CD4-positive, alpha-beta T cell (primary cell): Measurements from ENCODE around the gene COG8. TPM values are rescaled to one million over a fixed set of nuclear protein-coding genes. Genes with fewer than 3 reads are reported as not detected.

Source experiments
- ATAC-seq: fragments of 200-7000 bp; cut with Tn5 transposase; one replicate; pipeline ENCODE4 v1.10.0; 2022; ENCODE audit warnings: mild to moderate bottlenecking; ENCODE audit not compliant: poor library complexity
- CTCF ChIA-PET: fragments of 350-600 bp; sonication (Branson Sonifier 250); formaldehyde crosslinking; loops from one replicate; lab custom pipeline; 2021; ENCODE audit warnings: antibody characterized with exemption, inconsistent platforms; lab: Charles Lee
- POLR2A ChIA-PET: fragments of 350-600 bp; sonication (Branson Sonifier 250); formaldehyde crosslinking; loops from one replicate; lab custom pipeline; 2021; ENCODE audit warnings: antibody characterized with exemption, inconsistent platforms; lab: Charles Lee
- DNase-seq, 14 experiments: peaks; one replicate each; pipeline ENCODE4 v3.0.0-alpha.2; 2013 to 2020; ENCODE audit warnings: mixed read lengths in 2 of 14
- H3K27ac ChIP-seq, 2 donors: one replicate each; pipeline versions ENCODE4 v1.5.1 to v1.7.0; 2013; ENCODE audit warnings: low read length in 2 of 2, low read depth in 1 of 2, mild to moderate bottlenecking in 1 of 2
- H3K27me3 ChIP-seq, 2 experiments: 1 replicate in 1 of 2; 2 replicates in 1 of 2; pipeline versions ENCODE4 v1.6.1 to v1.7.0; 2013; ENCODE audit warnings: low read length in 2 of 2, control low read depth in 1 of 2, mild to moderate bottlenecking in 1 of 2, moderate library complexity in 1 of 2; ENCODE audit not compliant: insufficient read depth in 2 of 2, control insufficient read depth in 1 of 2
- H3K36me3 ChIP-seq: one replicate; pipeline ENCODE4 v1.6.1; 2013; ENCODE audit warnings: low read length, control low read depth; ENCODE audit not compliant: insufficient read depth
- H3K4me1 ChIP-seq: one replicate; pipeline ENCODE4 v1.6.1; 2013; ENCODE audit warnings: low read length, control low read depth; ENCODE audit not compliant: insufficient read depth
- H3K4me3 ChIP-seq: one replicate; pipeline ENCODE4 v1.5.1; 2013; ENCODE audit warnings: mild to moderate bottlenecking, low read length, moderate library complexity
- H3K9me3 ChIP-seq, 2 experiments: 1 replicate in 1 of 2; 2 replicates in 1 of 2; pipeline versions ENCODE4 v1.6.1 to v1.7.0; 2013; ENCODE audit warnings: low read length in 2 of 2, mild to moderate bottlenecking in 2 of 2, control low read depth in 1 of 2, moderate library complexity in 1 of 2; ENCODE audit not compliant: control insufficient read depth in 1 of 2, insufficient read depth in 1 of 2
- H3K27ac Mint-ChIP-seq: one replicate; pipeline ENCODE4 v1.8.0; 2020; ENCODE audit warnings: mixed read lengths
- H3K27me3 Mint-ChIP-seq: one replicate; pipeline ENCODE4 v1.8.0; 2021; ENCODE audit warnings: mixed read lengths
- H3K36me3 Mint-ChIP-seq: one replicate; pipeline ENCODE4 v1.8.0; 2021; ENCODE audit warnings: low read depth, mixed read lengths
- H3K4me1 Mint-ChIP-seq: one replicate; pipeline ENCODE4 v1.8.0; 2021; ENCODE audit warnings: low read depth, mixed read lengths
- H3K4me3 Mint-ChIP-seq: one replicate; pipeline ENCODE4 v1.8.0; 2020; ENCODE audit warnings: mild to moderate bottlenecking, mixed read lengths
- H3K9me3 Mint-ChIP-seq: one replicate; pipeline ENCODE4 v1.8.0; 2020; ENCODE audit warnings: mixed read lengths
- intact Hi-C, 2 experiments: fragments of 100-400 bp; cut with DNase I in 1 of 2; cut with micrococcal nuclease in 1 of 2; formaldehyde crosslinking; loops; one replicate each; pipeline versions ENCODE4 v1.15.1 to v1.9.0; 2023 to 2025; cut with DNase I, micrococcal nuclease
- total RNA-seq, 174 experiments: library from RNA in 2 of 174; stranded (reverse) in 2 of 174; gene quantifications; one replicate each; pipeline ENCODE4 v1.2.3 and lab custom pipeline; 2021 to 2026
- TF ChIP-seq, protein P1 (sequence below): fragments of 200-600 bp; IDR thresholded peaks from one replicate; pipeline ENCODE4 v1.8.0; 2022; ENCODE audit warnings: antibody characterized with exemption, mild to moderate bottlenecking

Gene COG8
- total RNA-seq, 2 experiments from 2014 or later: 18.4 to 19.3 TPM

DNA sequence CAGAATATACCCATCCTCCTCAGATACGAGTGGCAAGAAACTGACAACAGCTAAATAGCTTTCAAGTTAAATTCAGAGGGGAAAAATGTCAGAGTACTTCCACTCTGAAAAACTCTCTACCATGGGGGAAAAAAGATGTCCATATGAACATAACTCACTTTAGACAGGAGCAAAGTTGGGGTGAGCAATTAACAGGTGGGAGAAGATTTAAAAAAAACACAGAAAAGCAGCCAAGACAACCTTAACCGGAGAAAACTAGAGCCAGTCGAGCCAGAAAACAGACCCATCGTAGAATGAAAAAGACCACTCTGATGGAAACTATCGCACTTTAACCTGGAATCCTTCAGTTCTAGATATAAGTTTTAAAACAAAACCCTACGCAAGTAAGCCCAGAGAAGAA, 45.6 kb upstream of the COG8 start:
- ChIA-PET CTCF (interaction anchor here (1.0 to 1.3 kb wide), 2 partner anchors 46 to 1568 kb away, joined by 4 read pairs; partner anchors contain the start of gene COG8), POLR2A (interaction anchor here (0.6 to 2.1 kb wide), 12 partner anchors 11 to 1052 kb away, joined by 3 to 7 read pairs (median 4); partner anchors contain the start of genes PDF, UTP4 and WWP2)
- Mint-ChIP-seq H3K27ac (peak overlapping the region; percentile 95), H3K27me3 (no peaks in the 10 kb centered on the region), H3K4me3 (peak overlapping the region; percentile 95), H3K9me3 (no peaks in the 10 kb centered on the region), H3K36me3 (peaks cover 50% of the 10 kb centered on the region), H3K4me1 (peaks cover 34% of the 10 kb centered on the region)
- Histone ChIP-seq H3K9me3 (no peaks in the 10 kb centered on the region), H3K4me1 (peaks cover 20% of the 10 kb centered on the region), H3K4me3 (peak overlapping the region; percentile 67), H3K36me3 (peaks cover 39% of the 10 kb centered on the region), H3K27me3 (no peaks in the 10 kb centered on the region), H3K27ac (peak overlapping the region; percentile 65 to 80)
- DNase-seq (no peak), ATAC-seq (no peak)
- intact Hi-C loops: loop anchor here (2.0 to 10.0 kb wide), 3 partner anchors 44 to 543 kb away; partner anchors contain the start of genes COG8 (in 1 of the 2), NIP7 (in 1 of the 2), PDF (in 1 of the 2) and TANGO6 (in 1 of the 2)
- TF ChIP-seq, protein P1, sequence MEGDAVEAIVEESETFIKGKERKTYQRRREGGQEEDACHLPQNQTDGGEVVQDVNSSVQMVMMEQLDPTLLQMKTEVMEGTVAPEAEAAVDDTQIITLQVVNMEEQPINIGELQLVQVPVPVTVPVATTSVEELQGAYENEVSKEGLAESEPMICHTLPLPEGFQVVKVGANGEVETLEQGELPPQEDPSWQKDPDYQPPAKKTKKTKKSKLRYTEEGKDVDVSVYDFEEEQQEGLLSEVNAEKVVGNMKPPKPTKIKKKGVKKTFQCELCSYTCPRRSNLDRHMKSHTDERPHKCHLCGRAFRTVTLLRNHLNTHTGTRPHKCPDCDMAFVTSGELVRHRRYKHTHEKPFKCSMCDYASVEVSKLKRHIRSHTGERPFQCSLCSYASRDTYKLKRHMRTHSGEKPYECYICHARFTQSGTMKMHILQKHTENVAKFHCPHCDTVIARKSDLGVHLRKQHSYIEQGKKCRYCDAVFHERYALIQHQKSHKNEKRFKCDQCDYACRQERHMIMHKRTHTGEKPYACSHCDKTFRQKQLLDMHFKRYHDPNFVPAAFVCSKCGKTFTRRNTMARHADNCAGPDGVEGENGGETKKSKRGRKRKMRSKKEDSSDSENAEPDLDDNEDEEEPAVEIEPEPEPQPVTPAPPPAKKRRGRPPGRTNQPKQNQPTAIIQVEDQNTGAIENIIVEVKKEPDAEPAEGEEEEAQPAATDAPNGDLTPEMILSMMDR: no peak

DNA sequence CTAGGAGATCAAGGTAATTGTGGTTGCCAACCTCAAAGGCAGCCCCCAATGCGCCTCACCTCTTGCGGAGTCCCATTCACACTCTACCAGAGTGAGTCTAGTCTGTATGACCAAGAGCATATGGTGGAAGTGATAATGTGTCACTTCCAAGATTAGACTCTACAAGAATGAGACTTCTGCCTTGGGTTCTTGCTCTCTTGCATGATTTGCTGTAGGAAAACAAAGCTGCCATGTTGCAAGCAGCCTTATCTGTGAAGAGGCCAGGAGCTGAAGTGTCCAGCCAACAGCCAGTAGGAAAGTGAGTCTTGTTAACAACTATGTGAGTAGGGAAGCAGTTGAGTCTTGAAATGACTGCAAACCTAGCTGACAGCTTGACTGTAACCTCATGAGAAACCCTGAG, 43.1 kb upstream of the COG8 start:
- peaks cover 74% of the 10 kb centered on the region for H3K36me3 Mint-ChIP-seq
- CTCF ChIA-PET: interaction anchor here (1.8 kb wide), 1 partner anchor 14 kb away, joined by 5 read pairs; no protein-coding TSS in a partner anchor
- TF ChIP-seq, protein P1: no peak
- Histone ChIP-seq H3K4me3 (no peak overlapping the region), H3K4me1 (peaks cover 20% of the 10 kb centered on the region), H3K9me3 (no peaks in the 10 kb centered on the region), H3K27me3 (no peaks in the 10 kb centered on the region), H3K36me3 (peaks cover 57% of the 10 kb centered on the region), H3K27ac (no peak overlapping the region)
- H3K27me3 Mint-ChIP-seq: no peaks in the 10 kb centered on the region
- POLR2A ChIA-PET: interaction anchor here (0.7 kb wide), 1 partner anchor 963 kb away, joined by 3 read pairs; no protein-coding TSS in a partner anchor
- no peaks in the 10 kb centered on the region for H3K9me3 Mint-ChIP-seq
- intact Hi-C loops: loop anchor here in 1 of 2 experiments (10.0 kb wide), 1 partner anchor 48 kb away; the partner anchor contains the start of genes COG8, NIP7 and PDF
- no peak for DNase-seq
- H3K4me1 Mint-ChIP-seq: peaks cover 50% of the 10 kb centered on the region
- peak overlapping the region; percentile 56 for H3K27ac Mint-ChIP-seq
- no peak for ATAC-seq
- H3K4me3 Mint-ChIP-seq: peak overlapping the region; percentile 30

DNA sequence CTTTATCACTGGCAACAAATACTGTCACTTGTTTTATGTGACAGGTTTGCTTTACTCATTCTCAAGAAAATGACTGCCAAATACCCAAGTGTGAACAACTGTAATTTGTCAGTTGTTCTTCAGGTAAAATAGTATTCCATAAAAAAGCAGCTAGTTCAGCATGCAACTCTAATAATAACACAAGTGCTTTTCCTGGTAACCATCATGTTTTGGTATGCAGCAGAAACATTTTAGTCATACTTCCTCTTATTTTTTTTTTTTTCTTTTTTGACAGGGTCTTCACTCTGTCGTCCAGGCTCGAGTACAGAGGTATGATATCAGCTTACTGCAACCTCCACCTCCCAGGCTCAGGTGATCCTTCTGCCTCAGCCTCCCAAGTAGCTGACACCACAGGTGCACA, 41.9 kb upstream of the COG8 start:
- ChIA-PET POLR2A (interaction anchor here (1.0 to 1.1 kb wide), 2 partner anchors 41 to 50 kb away, joined by 3 to 4 read pairs; partner anchors contain the start of gene NIP7), CTCF (interaction anchor here (0.7 to 1.8 kb wide), 2 partner anchors 15 to 309 kb away, joined by 3 to 5 read pairs; no protein-coding TSS in a partner anchor)
- no peaks in the 10 kb centered on the region for H3K27me3 ChIP-seq
- H3K4me3 ChIP-seq: no peak overlapping the region
- H3K4me3 Mint-ChIP-seq: no peak overlapping the region
- H3K9me3 ChIP-seq: no peaks in the 10 kb centered on the region
- intact Hi-C loops: loop anchor here in 1 of 2 experiments (10.0 kb wide), 1 partner anchor 46 kb away; the partner anchor contains the start of genes COG8, NIP7 and PDF
- TF ChIP-seq, protein P1: no peak
- no peak overlapping the region for H3K27ac Mint-ChIP-seq
- peaks cover 14% of the 10 kb centered on the region for H3K4me1 ChIP-seq
- no peaks in the 10 kb centered on the region for H3K27me3 Mint-ChIP-seq
- no peaks in the 10 kb centered on the region for H3K9me3 Mint-ChIP-seq
- peaks cover 50% of the 10 kb centered on the region for H3K4me1 Mint-ChIP-seq
- ATAC-seq (no peak), DNase-seq (no peak)
- peaks cover 76% of the 10 kb centered on the region for H3K36me3 Mint-ChIP-seq
- no peak overlapping the region for H3K27ac ChIP-seq
- H3K36me3 ChIP-seq: peaks cover 57% of the 10 kb centered on the region
